ENCODE results near the gene MAPKAP1.

The MAPKAP1 gene

DNA sequence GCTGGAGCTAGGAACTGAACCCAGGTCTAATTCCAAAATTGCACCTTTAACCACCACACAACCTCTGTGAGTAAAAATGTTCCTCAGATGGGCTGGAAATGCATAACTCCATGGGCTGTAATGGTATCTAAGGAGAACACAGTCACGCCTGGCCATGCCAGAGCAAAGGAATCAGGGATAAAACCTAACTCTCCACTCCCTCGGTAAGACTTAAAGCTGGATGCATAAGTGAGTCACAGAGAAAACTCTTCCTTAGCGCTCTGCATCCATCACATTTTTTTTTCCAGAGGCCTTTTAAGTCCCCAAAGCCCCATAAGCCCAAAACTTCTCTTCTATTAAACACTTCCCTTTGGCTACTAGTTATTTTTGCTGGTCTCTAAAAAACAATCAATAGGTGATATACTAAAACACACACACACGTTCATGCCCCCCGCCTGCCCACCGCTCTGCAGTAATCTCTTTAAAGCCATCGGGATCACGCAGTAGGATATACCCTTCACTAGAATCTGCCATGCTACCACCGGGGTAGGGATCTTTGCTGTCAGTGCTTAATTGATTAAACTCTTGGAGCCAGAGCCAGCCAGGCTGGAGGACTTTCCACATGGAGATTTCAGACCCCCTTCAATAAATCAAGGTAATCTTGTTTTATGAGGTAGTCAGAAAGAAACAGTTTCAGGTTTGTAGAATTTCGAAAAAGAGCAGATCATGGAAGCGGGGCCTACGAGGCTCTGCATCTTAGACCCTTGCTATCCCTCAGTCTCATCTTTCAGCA lies 212.9 kb downstream of the MAPKAP1 start:
- Histone ChIP-seq H3K4me2 (ENCODE audit: low read length) (no peak overlapping the region), H3K27me3 (ENCODE audit: insufficient read depth, low read length) (no peaks in the 10 kb centered on the region), H4K20me1 (ENCODE audit: insufficient read depth, low read length) (no peaks in the 10 kb centered on the region), H2AFZ (ENCODE audit: low read length) (no peak overlapping the region), H3K79me2 (ENCODE audit: insufficient read depth, low read length) (no peaks in the 10 kb centered on the region), H3K9ac (ENCODE audit: low read length) (no peak overlapping the region), H3K4me1 (ENCODE audit: insufficient read depth, low read length, severe bottlenecking) (peaks cover 8% of the 10 kb centered on the region), H3K27ac (ENCODE audit: low read depth, low read length, poor library complexity, severe bottlenecking) (no peak overlapping the region), H3K36me3 (ENCODE audit: insufficient read depth, low read length) (no peaks in the 10 kb centered on the region), H3K4me3 (ENCODE audit: low read depth, low read length, poor library complexity, severe bottlenecking) (no peak overlapping the region), H3F3A (ENCODE audit: insufficient read depth, low read length) (no peaks in the 10 kb centered on the region), H3K9me3 (ENCODE audit: low read length) (no peaks in the 10 kb centered on the region), H3K9me2 (ENCODE audit: low read depth, low read length) (no peaks in the 10 kb centered on the region)
- TF ChIP-seq EZH2 (IDR thresholded peaks at IDR 0.05; ENCODE audit: borderline replicate concordance, low read length): no peak
- TF ChIP-seq, protein P1, sequence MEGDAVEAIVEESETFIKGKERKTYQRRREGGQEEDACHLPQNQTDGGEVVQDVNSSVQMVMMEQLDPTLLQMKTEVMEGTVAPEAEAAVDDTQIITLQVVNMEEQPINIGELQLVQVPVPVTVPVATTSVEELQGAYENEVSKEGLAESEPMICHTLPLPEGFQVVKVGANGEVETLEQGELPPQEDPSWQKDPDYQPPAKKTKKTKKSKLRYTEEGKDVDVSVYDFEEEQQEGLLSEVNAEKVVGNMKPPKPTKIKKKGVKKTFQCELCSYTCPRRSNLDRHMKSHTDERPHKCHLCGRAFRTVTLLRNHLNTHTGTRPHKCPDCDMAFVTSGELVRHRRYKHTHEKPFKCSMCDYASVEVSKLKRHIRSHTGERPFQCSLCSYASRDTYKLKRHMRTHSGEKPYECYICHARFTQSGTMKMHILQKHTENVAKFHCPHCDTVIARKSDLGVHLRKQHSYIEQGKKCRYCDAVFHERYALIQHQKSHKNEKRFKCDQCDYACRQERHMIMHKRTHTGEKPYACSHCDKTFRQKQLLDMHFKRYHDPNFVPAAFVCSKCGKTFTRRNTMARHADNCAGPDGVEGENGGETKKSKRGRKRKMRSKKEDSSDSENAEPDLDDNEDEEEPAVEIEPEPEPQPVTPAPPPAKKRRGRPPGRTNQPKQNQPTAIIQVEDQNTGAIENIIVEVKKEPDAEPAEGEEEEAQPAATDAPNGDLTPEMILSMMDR (IDR thresholded peaks at IDR 0.05; ENCODE audit: low read length): no peak

DNA sequence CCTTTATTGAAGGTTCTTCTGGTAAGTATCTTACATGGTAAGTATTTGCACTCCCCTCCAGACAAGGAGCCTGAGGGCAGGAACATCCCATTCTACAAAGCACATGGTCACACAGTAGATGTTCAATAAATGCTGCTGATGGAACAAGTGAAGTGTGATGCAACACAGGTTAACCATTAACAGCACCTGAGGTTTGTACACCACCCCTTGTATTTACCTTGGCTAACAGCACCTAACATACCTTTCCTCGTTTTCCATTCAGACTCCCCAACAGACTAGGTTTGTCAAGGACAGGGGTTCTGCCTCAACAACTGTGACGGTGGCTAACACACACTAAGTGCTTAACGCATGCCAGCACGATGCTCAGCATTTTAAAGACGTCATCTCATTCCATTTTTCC lies 213.6 kb downstream of the MAPKAP1 start:
- peaks cover 8% of the 10 kb centered on the region for H3K4me1 ChIP-seq (ENCODE audit: insufficient read depth, low read length, severe bottlenecking)
- H3K9me2 ChIP-seq (ENCODE audit: low read depth, low read length): no peaks in the 10 kb centered on the region
- no peaks in the 10 kb centered on the region for H3K36me3 ChIP-seq (ENCODE audit: insufficient read depth, low read length)
- TF ChIP-seq, protein P1 (IDR thresholded peaks at IDR 0.05; ENCODE audit: low read length): no peak
- TF ChIP-seq EZH2 (IDR thresholded peaks at IDR 0.05; ENCODE audit: borderline replicate concordance, low read length): no peak
- H3K4me2 ChIP-seq (ENCODE audit: low read length): no peak overlapping the region
- H3K4me3 ChIP-seq (ENCODE audit: low read depth, low read length, poor library complexity, severe bottlenecking): no peak overlapping the region
- no peak overlapping the region for H3K9ac ChIP-seq (ENCODE audit: low read length)
- no peaks in the 10 kb centered on the region for H4K20me1 ChIP-seq (ENCODE audit: insufficient read depth, low read length)
- H3K79me2 ChIP-seq (ENCODE audit: insufficient read depth, low read length): no peaks in the 10 kb centered on the region
- H3F3A ChIP-seq (ENCODE audit: insufficient read depth, low read length): no peaks in the 10 kb centered on the region
- no peaks in the 10 kb centered on the region for H3K9me3 ChIP-seq (ENCODE audit: low read length)
- no peak overlapping the region for H3K27ac ChIP-seq (ENCODE audit: low read depth, low read length, poor library complexity, severe bottlenecking)
- no peaks in the 10 kb centered on the region for H3K27me3 ChIP-seq (ENCODE audit: insufficient read depth, low read length)
- no peak overlapping the region for H2AFZ ChIP-seq (ENCODE audit: low read length)

DNA sequence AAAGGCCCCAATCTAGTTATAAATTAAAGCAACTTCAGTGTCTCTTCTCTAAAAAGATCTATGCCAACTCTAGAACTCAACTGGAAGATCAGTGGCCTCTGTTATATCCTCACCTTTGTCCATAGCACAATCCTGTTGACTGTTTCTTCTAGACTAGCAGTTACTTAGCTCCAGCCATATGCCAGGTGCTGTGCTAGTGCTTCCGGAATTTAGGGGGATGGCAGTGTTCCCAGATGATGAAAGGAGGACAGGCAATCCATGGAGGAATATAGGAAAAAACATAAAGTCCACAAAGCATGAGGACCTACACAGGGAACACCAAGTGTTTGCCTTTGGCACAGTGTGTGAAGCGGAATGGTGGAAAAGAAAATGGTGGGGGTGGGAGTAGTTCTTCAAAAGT lies 214.3 kb downstream of the MAPKAP1 start:
- no peak overlapping the region for H2AFZ ChIP-seq (ENCODE audit: low read length)
- H3K27me3 ChIP-seq (ENCODE audit: insufficient read depth, low read length): no peaks in the 10 kb centered on the region
- H3K9me3 ChIP-seq (ENCODE audit: low read length): no peaks in the 10 kb centered on the region
- TF ChIP-seq, protein P1 (IDR thresholded peaks at IDR 0.05; ENCODE audit: low read length): no peak
- no peak for TF ChIP-seq EZH2 (IDR thresholded peaks at IDR 0.05; ENCODE audit: borderline replicate concordance, low read length)
- H3K9ac ChIP-seq (ENCODE audit: low read length): no peak overlapping the region
- H3F3A ChIP-seq (ENCODE audit: insufficient read depth, low read length): no peaks in the 10 kb centered on the region
- no peaks in the 10 kb centered on the region for H3K36me3 ChIP-seq (ENCODE audit: insufficient read depth, low read length)
- no peak overlapping the region for H3K4me3 ChIP-seq (ENCODE audit: low read depth, low read length, poor library complexity, severe bottlenecking)
- no peaks in the 10 kb centered on the region for H4K20me1 ChIP-seq (ENCODE audit: insufficient read depth, low read length)
- H3K9me2 ChIP-seq (ENCODE audit: low read depth, low read length): no peaks in the 10 kb centered on the region
- H3K79me2 ChIP-seq (ENCODE audit: insufficient read depth, low read length): no peaks in the 10 kb centered on the region
- peaks cover 8% of the 10 kb centered on the region for H3K4me1 ChIP-seq (ENCODE audit: insufficient read depth, low read length, severe bottlenecking)
- H3K27ac ChIP-seq (ENCODE audit: low read depth, low read length, poor library complexity, severe bottlenecking): no peak overlapping the region
- no peak overlapping the region for H3K4me2 ChIP-seq (ENCODE audit: low read length)
